ENCODE results near the gene ENDOV.

Gene ENDOV

GRCh38 chr17:80374039-80374731 lies 40.8 kb upstream of the ENDOV start:
- POLR2A ChIA-PET: no interaction called here
- no peak for TF ChIP-seq BHLHE40 (IDR thresholded peaks at IDR 0.05; ENCODE audit: borderline replicate concordance)
- no peak for TF ChIP-seq CTBP1 (IDR thresholded peaks at IDR 0.05; ENCODE audit: borderline replicate concordance)
- TF ChIP-seq ELF4 (IDR thresholded peaks at IDR 0.05): no peak
- TF ChIP-seq NFRKB (IDR thresholded peaks at IDR 0.05): no peak
- no peak for TF ChIP-seq LEF1 (IDR thresholded peaks at IDR 0.05; ENCODE audit: borderline replicate concordance)
- TF ChIP-seq FOXK2 (IDR thresholded peaks at IDR 0.05): no peak
- TF ChIP-seq SUZ12 (IDR thresholded peaks at IDR 0.05): no peak
- no peak for TF ChIP-seq ZNF384 (IDR thresholded peaks at IDR 0.05)
- no peak for TF ChIP-seq FOXA1 (IDR thresholded peaks at IDR 0.05)
- no peak for TF ChIP-seq HDGF (IDR thresholded peaks at IDR 0.05; ENCODE audit: borderline replicate concordance)
- TF ChIP-seq PKNOX1 (IDR thresholded peaks at IDR 0.05): no peak
- TF ChIP-seq L3MBTL2 (conservative IDR thresholded peaks at IDR 0.05): no peak
- no peak for DNase-seq (ENCODE audit: extremely low spot score)
- CTCF ChIA-PET: no interaction called here

DNA sequence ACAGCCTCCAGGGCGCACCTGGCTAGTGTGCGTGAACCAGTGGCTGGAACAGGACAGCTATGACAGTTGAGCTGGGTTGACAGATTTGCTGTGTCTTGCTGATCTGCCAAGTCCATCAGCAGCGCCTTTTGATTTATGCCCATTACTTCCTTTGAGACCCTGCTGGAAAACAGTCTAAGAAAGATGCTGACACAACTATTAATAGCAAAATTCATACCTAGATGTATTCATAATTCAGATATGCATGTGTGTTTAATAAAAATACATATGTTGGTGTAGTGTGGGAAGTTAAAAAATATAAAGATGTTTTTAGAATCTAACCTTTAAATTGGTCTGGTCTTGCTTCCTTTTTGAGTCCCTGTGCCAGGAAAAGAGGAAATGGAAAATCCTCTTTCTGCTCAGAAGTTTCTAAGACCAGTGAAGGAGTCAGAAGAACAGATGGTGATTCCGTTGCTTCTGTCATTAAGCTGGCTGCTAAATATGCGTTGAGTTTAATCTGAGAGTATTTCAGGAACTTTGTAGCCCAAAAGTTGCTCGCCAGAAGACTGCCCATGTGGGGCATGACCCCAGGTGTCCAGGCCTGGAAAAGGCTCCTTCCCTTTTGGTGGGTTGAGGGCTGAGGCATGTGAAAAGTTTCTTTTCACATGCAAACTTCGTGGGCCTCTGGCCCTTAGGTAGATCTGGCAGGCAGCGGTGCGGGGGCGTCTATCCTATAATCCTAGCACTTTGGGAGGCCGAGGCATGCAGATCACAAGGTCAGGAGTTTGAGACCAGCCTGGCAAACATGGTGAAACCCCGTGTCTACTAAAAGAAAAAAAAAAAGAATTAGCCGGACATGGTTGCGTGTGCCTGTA lies 40.0 kb upstream of the ENDOV start:
- TF ChIP-seq ELF4 (IDR thresholded peaks at IDR 0.05) (no peak), CTBP1 (IDR thresholded peaks at IDR 0.05; ENCODE audit: borderline replicate concordance) (no peak), ARNT (IDR thresholded peaks at IDR 0.05) (no peak), L3MBTL2 (conservative IDR thresholded peaks at IDR 0.05) (no peak), NFRKB (IDR thresholded peaks at IDR 0.05) (no peak), SUZ12 (IDR thresholded peaks at IDR 0.05) (no peak), BHLHE40 (IDR thresholded peaks at IDR 0.05; ENCODE audit: borderline replicate concordance) (no peak)
- ChIA-PET POLR2A (no interaction called here), CTCF (no interaction called here)
- no peak for DNase-seq (ENCODE audit: extremely low spot score)

GRCh38 chr17:80376531-80376930 lies 38.4 kb upstream of the ENDOV start:
- no peak for DNase-seq (ENCODE audit: extremely low spot score)
- ChIA-PET POLR2A (no interaction called here), CTCF (interaction anchor here (0.6 kb wide), 1 partner anchor 1267 kb away, joined by 3 read pairs; no protein-coding TSS in a partner anchor)
- no peak for TF ChIP-seq PKNOX1 (IDR thresholded peaks at IDR 0.05)
- TF ChIP-seq SUZ12 (IDR thresholded peaks at IDR 0.05): no peak
- no peak for TF ChIP-seq HDGF (IDR thresholded peaks at IDR 0.05; ENCODE audit: borderline replicate concordance)
- TF ChIP-seq L3MBTL2 (conservative IDR thresholded peaks at IDR 0.05): no peak
- no peak for TF ChIP-seq ELF4 (IDR thresholded peaks at IDR 0.05)
- no peak for TF ChIP-seq NFRKB (IDR thresholded peaks at IDR 0.05)
- TF ChIP-seq ARNT (IDR thresholded peaks at IDR 0.05): no peak
- no peak for TF ChIP-seq TARDBP (IDR thresholded peaks at IDR 0.05)
- TF ChIP-seq FOXA1 (IDR thresholded peaks at IDR 0.05): no peak
- TF ChIP-seq LEF1 (IDR thresholded peaks at IDR 0.05; ENCODE audit: borderline replicate concordance): no peak
- no peak for TF ChIP-seq SP1 (IDR thresholded peaks at IDR 0.05)
- no peak for TF ChIP-seq FOXK2 (IDR thresholded peaks at IDR 0.05)
- no peak for TF ChIP-seq CTBP1 (IDR thresholded peaks at IDR 0.05; ENCODE audit: borderline replicate concordance)

DNA sequence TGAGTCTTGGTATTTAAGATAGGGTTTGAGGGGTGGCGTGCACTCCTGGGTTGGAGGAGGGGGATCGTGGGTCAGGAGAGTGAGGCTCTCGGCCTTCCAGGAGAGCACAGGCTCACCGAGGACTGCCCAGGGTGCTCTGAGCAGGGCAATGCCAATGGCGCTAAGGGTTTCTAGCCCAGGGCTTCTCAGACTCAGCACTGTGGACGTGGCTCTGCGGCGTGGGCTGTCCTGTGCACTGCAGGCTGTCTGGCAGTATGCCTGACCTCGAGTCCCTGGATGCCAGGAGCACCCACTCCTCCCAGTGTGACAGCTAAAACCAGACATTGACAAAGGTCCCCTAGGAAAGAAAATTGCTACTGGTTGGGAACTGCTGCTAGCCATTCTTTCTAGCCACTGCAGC lies 37.2 kb upstream of the ENDOV start:
- CTCF ChIA-PET: no interaction called here
- TF ChIP-seq SP1 (IDR thresholded peaks at IDR 0.05): no peak
- TF ChIP-seq SUZ12 (IDR thresholded peaks at IDR 0.05): no peak
- no peak for TF ChIP-seq ARNT (IDR thresholded peaks at IDR 0.05)
- TF ChIP-seq BHLHE40 (IDR thresholded peaks at IDR 0.05; ENCODE audit: borderline replicate concordance): no peak
- no peak for TF ChIP-seq L3MBTL2 (conservative IDR thresholded peaks at IDR 0.05)
- no peak for TF ChIP-seq FOXA1 (IDR thresholded peaks at IDR 0.05)
- TF ChIP-seq TARDBP (IDR thresholded peaks at IDR 0.05): no peak
- TF ChIP-seq FOXK2 (IDR thresholded peaks at IDR 0.05): no peak
- TF ChIP-seq ZNF384 (IDR thresholded peaks at IDR 0.05): no peak
- no peak for TF ChIP-seq ELF4 (IDR thresholded peaks at IDR 0.05)
- no peak for TF ChIP-seq LEF1 (IDR thresholded peaks at IDR 0.05; ENCODE audit: borderline replicate concordance)
- POLR2A ChIA-PET: no interaction called here
- DNase-seq (ENCODE audit: extremely low spot score): no peak

GRCh38 chr17:80379348-80379747 lies 35.6 kb upstream of the ENDOV start:
- POLR2A ChIA-PET: no interaction called here
- CTCF ChIA-PET: no interaction called here

More at GRCh38 chr17:80379348-80379747, 35.6 kb upstream of the ENDOV start:
- DNase-seq (ENCODE audit: extremely low spot score): no peak
- TF ChIP-seq BHLHE40 (IDR thresholded peaks at IDR 0.05; ENCODE audit: borderline replicate concordance): no peak
- no peak for TF ChIP-seq CTBP1 (IDR thresholded peaks at IDR 0.05; ENCODE audit: borderline replicate concordance)
- no peak for TF ChIP-seq NFRKB (IDR thresholded peaks at IDR 0.05)
- TF ChIP-seq PKNOX1 (IDR thresholded peaks at IDR 0.05): no peak
- no peak for TF ChIP-seq FOXK2 (IDR thresholded peaks at IDR 0.05)
- TF ChIP-seq FOXA1 (IDR thresholded peaks at IDR 0.05): no peak
- TF ChIP-seq SUZ12 (IDR thresholded peaks at IDR 0.05): no peak
- TF ChIP-seq HDGF (IDR thresholded peaks at IDR 0.05; ENCODE audit: borderline replicate concordance): no peak
- no peak for TF ChIP-seq ARNT (IDR thresholded peaks at IDR 0.05)
- TF ChIP-seq ZNF384 (IDR thresholded peaks at IDR 0.05): no peak
- no peak for TF ChIP-seq LEF1 (IDR thresholded peaks at IDR 0.05; ENCODE audit: borderline replicate concordance)
- no peak for TF ChIP-seq ELF4 (IDR thresholded peaks at IDR 0.05)
